NCI-H1694 (cell line): ENCODE data around the gene CDC42EP1.
"Not testable (repeated sequence)": the region's sequence is repeated elsewhere in the genome, so short reads cannot be mapped to it uniquely, and the experiment has no call there.

Experiments
- DNase-seq: peaks from one replicate; lab custom pipeline; 2025; lab: John Stamatoyannopoulos, UW

CDC42EP1 gene, protein sequence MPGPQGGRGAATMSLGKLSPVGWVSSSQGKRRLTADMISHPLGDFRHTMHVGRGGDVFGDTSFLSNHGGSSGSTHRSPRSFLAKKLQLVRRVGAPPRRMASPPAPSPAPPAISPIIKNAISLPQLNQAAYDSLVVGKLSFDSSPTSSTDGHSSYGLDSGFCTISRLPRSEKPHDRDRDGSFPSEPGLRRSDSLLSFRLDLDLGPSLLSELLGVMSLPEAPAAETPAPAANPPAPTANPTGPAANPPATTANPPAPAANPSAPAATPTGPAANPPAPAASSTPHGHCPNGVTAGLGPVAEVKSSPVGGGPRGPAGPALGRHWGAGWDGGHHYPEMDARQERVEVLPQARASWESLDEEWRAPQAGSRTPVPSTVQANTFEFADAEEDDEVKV

DNA sequence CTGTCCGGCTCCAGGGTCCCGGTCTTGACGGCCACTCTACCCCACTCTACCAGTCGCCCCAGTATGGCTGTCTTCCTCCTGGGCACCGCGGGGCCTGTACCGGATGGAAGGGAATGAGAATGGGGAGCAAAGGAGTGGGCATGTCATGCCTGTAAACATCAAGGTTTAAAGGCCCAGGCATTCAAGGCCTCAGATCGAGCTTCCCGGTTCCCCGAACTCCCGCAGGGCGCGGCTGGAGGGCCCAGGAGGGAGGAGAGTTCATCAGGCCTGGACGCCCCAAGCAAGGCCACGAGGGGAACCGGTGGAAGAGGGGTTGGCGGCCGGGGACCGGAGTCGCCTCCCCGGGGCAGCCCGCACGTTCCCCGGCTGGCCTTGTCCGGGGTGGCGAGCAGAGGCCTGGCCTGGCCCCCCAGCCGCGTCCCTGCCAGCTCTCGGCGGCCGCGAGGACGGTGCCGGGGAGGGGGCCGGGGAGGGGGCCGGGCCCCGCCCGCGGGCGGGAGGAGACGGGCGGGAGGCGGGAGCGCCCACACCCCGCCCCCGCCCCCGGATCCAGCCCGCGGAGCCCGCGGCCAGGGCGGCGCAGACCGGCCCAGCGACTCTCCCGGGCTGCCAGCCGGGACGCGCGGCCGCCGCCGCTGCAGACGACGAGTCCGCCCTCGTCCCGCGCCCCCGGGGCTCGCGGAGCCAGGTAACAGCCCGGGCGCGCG lies at the start of gene CDC42EP1:
CDC42EP1 (plus strand) TSS at position 580 of the 707 bp plus-strand sequence. CDS start 5,870 bp downstream, outside the sequence.
- no peak for DNase-seq

DNA sequence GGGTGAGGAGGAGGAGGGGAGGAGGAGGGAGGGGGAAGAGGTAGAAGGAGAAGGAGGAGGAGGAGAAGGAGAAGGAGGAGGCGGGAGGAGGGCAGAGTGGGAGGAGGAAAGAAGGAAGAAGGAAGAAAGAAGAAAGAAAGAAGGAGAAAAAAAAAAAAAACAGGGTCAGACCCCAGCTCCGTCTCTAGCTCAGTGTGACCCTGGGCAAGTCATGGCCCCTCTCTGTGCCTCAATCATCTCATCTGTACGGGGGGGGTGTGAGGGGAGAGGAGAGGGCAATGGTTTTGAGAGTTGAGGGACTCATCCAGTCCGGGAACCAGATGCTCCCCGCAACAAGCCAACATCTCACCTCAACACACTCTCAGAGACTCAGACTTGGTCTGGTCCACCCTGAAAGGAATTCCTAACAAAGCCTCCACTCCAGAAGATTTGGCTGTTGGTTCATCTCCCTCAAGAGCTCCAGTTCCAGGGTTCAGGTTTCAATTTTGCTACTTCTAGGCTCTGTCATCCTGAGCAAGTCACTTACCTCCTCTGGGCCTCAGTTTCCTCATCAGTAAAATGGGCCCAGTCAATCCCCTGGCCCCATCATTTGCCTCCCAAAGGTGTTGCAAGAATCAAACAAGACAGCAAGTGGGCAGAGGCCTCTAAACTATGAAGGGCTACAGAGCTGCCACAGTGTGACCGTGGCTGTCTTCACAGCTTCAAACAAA lies 48.7 kb upstream of the CDC42EP1 start:
- no peak for DNase-seq

DNA sequence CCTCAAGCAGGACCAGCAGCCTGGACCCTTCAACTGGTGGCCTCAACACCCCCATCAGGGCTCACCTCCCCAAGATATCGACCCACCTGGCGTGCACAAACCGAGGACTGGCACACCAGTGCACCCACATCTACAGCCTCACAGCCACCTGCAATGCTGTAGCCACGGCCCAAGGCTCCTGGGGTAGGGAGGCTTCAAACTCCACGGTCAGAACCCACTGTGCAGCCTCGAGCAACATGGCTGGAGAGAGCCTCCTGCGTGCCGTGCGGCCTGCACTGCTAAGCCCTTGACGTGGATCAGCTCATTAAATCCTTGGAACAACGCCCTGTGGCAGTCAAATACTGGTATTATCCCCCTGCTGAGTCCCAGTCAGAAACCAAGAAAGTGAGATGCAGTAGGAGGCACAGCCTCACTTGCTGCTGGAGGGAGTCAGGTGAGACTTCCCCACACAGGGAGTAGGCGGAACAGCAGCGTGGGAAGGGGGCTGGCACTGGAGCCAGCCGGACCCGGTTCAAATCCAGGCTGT lies 45.7 kb upstream of the CDC42EP1 start:
- DNase-seq: no peak

DNA sequence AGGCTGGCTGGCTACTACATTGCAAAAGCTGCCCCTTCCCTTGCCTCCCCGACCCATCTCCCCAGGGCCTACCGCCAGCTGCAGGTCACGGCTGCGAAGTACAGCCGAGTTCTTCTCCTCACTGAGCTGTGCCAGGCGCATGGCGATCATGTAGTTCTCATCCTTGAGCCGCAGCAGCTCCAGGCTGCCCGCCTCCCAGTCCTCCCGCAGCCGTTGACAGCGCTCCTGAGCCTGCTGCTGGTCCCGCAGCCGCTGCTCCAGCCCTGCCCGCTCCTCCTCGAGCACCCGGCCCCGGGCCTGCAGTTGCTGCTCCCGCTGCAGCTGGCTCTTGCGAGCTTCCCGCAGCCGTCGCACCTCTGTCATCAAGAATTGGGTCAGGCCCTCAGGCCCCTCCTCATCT lies 44.4 kb upstream of the CDC42EP1 start:
- no peak for DNase-seq

DNA sequence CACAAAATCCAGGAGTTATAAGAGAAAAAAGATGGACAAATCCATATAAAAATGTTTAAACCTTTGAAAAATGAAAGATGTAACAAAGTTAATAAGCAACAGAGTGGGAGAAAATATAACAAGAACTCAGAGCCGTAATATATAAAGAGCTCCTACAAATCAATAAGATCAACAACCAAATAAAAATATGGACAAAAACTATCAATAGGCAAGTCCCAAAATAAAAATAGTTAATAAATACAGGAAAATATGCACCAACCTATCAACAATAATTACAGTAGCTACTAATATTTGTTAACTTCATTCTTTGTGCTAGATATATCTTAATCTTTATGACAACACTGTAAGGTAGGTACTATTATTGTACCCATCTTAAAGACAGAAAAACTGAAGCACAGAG lies 43.8 kb upstream of the CDC42EP1 start:
- no peak for DNase-seq

DNA sequence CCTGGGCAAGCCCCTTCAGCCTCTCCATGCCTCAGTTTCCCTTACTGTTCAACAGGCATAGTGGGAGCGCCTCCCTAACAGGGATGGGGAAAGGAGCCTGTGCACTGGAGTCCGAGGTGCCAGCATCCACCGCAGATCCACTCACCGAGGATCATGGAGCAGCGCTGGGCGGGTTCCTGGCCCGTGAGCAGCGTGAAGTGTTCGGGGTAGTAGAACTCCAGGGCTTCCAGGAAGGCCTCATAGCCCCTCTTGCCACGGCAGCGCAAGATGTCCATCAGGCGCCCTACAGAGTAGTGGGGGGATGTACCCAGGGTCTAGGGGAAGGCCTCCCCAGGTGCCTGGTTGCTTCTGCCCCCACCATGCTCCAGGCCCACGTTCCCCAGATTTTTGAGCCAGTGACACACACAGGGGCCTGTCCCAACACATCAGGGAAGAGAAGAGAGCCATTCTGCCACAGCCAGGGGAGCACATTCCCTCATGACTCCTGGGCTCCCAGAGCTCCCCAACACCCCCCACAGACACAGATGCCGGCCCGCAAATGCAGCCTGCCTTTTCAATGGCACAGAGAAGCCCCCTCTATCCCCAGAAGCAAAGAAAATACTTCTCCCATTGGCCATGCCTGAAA lies 42.3 kb upstream of the CDC42EP1 start:
- DNase-seq: no peak

DNA sequence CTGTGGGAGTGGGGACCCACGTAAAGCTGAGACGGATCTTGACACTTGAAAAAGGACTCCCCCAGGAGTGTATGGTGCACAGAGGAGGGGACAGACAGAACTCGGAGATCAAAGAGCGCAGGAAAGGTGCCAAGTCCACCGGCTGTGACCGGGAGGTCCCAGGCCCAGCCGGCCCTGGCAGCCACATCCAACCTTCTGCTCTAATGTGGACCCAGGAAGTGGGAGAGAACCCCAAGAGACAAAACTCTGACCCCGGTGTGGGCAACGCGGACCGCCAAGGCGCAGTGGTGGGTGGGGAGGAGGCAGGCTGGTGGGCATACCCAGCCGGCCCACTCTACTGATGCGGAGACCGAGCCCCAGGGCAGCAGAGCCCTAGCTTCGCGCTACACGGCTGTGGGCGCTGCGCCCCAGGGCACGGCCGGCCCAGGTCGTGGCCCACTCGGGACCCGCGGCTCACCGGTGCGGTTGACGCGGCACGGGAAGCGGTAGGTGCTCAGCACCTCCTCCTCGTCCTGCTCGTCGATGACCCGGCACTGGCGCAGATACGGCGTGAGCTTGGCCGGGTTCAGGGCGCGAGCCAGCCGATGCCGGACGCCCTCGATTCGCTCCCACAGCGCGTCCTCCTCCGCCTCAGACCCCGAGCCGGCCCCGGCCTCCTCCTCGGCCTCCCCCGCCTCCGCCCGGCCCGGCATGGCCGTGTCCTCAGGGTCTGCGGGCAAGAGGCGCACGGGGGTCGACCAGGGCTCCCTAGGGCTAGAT lies 41.6 kb upstream of the CDC42EP1 start:
- no peak for DNase-seq

DNA sequence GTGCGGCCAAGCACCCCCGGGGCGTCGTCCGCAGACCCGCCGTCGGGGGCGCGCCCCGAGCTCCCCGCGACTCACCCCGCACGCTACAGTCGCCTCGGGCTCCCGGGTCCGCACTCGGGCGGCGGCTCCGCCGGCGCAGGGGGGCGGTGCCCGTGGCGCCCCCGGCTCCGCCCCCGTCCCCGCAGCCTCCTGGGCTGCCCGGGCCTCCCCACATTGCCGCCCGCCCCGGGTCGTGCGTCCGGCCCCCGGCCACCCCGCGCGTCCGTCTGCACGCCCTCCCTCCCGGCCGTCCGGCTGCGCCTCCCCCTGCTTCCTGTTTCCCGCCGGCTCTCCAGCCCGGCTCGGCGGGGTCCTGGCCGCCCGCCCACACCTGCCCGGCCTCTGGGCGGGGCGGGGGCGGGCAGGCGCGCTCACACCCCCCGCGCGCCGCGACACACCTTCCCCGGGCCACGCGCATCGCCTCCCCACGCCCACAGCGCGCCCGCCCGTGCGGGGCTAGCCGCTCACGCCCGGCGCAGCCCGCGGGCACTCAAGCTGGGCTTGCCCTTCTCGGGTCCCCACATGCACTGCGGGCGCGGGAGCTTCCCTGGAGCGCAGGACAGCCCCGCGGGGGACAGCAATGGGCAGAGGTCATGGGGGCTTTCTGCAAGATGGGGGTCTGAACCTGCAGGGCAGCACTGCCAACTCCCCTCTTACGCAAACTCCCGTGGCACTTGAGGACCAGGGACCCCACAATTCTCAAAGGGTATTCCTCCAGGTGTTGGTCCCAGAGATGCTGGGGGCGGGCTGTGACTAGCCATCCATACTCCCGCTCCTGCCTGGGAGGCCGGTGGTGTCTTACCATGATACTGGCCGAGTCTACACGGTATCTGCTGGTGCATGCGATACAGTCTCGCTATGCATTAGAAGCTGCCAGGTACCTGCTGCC lies 40.7 kb upstream of the CDC42EP1 start, which contains the start of gene CARD10:
CARD10 (minus strand) TSS at position 148 of the 928 bp plus-strand sequence. CDS start 215 bp downstream, outside the sequence.
- no peak for DNase-seq

DNA sequence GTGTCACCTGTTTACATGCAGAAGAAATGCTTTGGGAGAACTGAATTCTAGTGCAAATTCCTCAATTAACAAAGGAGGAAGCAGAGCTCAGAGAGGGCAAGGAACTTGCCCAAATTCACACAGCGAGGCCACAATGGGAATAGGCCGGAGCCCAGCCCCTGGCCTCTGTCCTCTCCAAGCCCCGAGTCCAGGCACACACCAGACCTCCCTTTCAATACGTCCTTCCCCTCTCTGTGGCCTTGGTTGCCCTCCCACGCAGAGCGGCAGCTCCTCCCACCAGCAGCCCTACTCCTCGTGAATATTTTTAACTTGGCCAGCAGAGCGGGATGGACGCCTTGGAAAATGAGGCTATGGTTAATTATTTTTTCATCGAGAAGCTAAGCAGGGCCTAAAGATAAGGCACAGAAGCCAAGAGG lies 39.5 kb upstream of the CDC42EP1 start:
- DNase-seq: no peak

DNA sequence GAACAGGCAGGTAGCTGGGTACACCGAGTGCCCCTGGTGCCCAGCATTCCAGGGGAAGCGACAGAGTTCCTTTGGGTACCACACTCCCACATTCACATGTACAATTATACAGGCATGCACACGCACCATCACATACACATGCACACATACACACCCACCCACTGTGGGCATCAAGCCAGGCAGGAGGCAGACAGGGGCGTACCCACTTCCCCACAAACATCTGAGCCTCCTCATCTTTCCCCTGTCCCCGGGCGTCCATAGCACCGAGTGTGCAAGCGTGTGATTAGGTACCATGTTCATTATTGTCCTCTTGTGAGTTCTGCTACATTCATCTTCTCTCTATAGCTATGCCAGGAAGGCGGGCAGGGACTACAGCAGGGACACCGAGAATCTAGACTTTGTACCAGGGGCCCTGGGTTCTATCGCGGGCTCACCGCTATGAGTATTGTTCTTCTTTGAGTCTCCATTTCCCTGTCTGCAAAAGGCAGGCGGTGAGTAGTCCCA lies 39.0 kb upstream of the CDC42EP1 start:
- DNase-seq: no peak

DNA sequence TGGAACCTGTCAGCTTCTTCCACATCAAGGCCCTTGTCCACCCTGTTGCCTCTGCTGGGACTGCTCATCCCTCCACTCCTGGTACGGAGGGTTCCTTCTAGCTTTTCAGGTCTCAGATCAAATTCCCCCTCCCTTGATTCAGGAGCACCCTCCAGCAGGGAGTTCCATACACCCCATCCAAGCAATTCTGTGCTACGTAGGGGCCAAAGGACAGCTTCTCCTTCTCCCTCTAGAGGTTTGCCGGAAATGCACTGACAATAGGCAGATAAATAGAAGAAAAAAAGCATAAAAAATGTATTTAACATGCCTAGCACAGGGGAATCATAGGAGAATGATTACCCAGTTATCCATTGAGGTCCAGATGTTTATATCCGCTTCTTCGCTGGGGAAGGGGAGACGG lies 37.8 kb upstream of the CDC42EP1 start:
- no peak for DNase-seq

DNA sequence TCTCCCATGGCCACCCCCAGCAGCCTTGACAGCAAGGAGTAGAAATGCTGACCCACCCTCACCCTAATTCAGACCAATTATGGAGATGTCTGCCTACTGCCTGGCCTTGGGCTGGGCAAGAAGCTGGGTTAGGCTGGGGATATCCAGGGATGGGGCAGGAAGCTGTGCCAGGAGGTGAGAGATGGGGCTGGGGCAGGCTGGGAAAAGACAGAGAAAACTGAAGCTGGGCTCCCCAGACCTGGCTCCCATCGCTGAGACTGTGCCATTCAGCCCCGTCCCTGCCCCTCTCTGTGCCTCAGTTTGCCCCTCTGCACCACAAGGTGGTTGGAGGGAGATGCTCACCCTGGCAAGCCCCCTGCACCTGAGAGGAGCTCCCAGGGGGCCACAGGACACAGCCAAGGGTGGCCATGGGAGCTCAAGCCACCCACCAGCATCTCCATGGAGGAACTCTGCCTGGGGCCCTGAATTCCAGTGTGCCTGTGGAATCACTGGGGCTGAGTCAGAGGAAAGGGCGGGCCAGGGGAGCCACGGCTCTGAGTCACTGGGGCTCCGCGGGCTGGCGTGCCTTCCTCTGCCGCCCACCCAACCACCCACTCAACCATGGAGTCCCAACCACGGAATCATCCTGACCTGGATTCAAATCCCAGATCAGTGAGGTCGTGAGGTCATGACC lies 35.1 kb upstream of the CDC42EP1 start:
- no peak for DNase-seq

DNA sequence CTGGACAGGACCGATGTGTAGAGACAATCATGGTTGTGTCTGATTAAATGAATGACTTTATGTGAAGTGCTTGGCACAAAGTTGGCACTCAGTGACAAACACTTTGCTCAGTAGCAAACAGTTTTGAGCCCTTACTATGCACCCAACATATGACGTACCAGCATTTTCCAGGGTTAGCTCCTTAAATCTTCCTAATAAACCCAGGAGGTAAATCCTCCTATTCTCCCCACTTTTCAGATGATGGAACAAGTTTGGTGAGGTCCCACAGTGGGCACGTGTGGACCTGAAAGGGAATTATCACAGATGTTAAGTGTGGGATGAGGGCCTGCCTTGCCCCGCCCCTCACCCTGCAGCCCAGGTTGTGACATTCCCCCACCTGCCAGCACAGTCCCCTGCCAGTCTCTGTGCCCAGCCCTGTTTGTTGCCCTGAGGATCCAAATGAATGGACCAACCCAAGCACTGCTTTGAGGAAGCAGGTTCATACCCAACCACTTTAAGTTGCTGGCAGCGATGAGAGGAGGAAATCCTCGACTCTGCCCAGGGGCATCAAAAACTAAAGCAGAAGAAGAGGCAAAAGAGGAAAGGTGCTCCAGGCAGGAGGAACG lies 34.4 kb upstream of the CDC42EP1 start:
- no peak for DNase-seq

DNA sequence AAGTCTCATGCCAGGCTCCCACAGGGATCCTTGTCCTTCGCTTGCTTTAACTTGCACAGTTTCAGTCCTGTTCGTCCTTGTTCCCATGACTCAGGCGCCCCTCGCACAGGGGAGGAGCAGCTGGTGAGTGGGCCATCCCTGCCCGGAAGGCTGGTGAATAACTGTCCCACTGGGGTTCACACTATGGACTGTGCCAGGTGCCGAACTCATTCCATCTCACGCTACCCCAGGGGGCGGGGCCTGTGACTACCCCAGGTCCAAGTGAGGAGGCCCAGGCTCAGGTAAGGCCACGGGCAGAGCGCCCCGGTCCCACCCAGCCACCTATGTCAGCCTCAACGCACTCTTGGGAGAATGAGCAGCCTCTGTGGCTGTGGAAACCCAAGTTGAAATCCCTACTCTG lies 33.9 kb upstream of the CDC42EP1 start:
- DNase-seq: no peak

DNA sequence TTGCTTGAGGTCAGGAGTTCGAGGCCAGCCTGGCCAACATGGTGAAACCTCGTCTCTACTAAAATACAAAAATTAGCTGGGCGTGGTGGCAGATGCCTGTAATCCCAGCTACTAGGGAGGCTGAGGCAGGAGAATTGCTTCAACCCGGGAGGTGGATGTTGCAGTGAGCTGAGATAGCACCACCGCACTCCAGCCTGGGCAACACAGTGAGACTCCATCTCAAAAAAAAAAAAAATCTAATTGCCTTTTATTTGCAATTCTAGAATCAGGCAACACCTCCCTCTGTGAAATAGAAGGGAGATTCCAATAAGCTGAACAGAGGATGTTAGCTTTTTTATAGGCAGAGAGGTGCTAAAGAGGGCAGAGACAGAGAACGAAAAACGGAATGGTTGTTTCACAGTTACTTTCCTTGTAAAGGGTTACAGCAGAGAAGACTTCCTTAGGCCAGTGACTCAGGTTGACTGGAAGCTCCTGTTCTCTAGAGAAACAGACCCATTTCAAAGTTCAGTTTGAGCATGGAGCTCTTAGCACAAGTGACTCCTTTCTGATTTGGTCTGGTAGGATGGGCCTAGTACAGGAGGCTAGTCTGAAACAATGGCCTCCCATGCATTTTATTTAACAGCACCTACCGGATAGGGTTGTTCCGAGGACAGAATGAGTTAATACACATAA lies 33.1 kb upstream of the CDC42EP1 start:
- not testable (repeated sequence) for DNase-seq

DNA sequence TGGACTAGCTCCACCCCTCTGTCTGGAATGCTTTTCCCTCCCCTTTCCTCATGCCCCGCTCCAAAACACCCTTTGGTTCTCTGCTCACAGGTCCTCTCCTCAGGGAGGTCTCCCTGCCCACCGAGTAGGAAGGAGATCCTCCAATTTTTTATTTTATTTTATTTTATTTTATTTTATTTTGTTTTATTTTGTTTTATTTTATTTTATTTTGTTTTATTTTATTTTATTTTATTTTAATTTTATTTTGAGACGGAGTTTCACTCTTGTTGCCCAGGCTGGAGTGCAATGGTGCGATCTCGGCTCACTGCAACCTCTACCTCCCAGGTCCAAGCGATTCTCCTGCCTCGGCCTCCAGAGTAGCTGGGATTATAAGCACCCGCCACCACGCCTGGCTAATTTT lies 32.3 kb upstream of the CDC42EP1 start:
- not testable (repeated sequence) for DNase-seq

DNA sequence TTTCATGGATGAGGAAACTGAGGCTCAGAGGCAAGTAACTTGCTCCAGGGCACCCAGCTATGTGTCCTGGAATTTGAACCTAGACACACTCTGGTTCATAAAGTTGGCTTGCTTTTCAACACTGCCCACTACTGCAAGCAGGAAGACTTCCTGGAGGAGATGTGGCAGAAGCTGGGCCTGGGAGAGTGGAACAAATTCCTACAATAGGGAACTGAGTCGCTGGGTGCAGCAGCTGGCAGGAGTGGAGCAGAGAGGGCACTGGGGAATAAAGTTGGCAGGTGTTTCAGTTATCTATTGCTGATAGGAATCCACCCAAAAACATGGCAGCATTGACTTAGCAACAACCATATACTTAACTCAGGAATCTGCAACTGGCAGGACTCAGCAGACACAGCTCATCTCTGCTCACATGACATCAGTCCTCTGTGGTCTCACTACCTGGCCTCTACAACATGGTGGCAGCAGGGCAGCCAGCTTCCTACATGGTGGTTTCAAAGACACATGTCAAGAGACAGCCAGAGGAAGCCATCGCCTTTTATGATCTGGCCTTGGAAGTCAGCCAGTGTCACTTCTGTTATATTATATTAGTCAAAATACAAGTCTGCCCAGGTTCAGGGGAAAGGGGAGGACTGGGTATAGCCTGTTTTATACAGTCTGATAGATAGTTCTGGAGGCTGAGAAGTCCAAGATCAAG lies 30.5 kb upstream of the CDC42EP1 start:
- DNase-seq: peak; percentile 70

DNA sequence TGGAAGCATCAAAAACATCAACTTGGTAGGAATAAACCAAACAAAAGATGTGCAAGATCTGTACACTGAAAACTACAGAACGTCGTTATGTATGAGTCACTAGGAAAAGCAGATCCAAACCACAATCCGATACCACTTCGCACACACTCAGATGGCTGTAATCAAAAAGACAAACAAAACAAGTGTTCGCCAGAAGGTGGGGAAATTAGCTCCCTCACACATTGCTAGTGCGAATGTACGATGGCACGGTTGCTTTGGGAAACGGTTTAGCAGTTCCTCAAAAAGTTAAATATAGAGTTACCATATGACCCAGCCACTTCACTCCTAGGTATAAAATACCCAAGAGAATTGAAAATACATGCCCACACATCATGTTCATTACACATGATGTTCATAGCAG lies 26.3 kb upstream of the CDC42EP1 start:
- DNase-seq: peak; percentile 91
